MM.1S (cell line): ENCODE measurements around the gene NFE2L3.

Experiments
- CTCF ChIP-seq: fragments of 300-600 bp; sonication (generic); IDR thresholded peaks from 2 replicates; pipeline ENCODE4 v1.5.1; 2016; ENCODE audit warnings: antibody characterized with exemption, low read length, mixed read lengths
- EZH2 ChIP-seq: fragments of 300-600 bp; sonication (generic); optimal IDR thresholded peaks from 2 replicates; pipeline ENCODE3; 2017; ENCODE audit warnings: low read depth, mild to moderate bottlenecking, antibody characterized with exemption, low read length, mixed read lengths

GRCh38 chr7:26187380-26188205, 35.6 kb downstream of the NFE2L3 start:
- TF ChIP-seq CTCF (no peak), EZH2 (no peak)
